MM.1S (cell line): ENCODE results near the gene IL33.

Source experiments
- DNase-seq: peaks from one replicate; pipeline ENCODE4 v3.0.0-alpha.2; 2015
- H2AFZ ChIP-seq: fragments of 300-600 bp; sonication (generic); 2 replicates; pipeline ENCODE4 v1.6.0; 2016; ENCODE audit warnings: antibody characterized with exemption, low read length
- H3F3A ChIP-seq: fragments of 300-600 bp; sonication (generic); 2 replicates; pipeline ENCODE4 v1.6.1; 2016; ENCODE audit warnings: mild to moderate bottlenecking, antibody characterized with exemption, low read length, moderate library complexity, mixed read lengths; ENCODE audit not compliant: insufficient read depth
- H3K27ac ChIP-seq: fragments of 300-600 bp; sonication (generic); 2 replicates; pipeline ENCODE4 v1.5.1; 2016; ENCODE audit warnings: mild to moderate bottlenecking, low read length
- H3K27me3 ChIP-seq: fragments of 300-600 bp; sonication (generic); replicated peaks from 2 replicates; pipeline ENCODE4 v1.6.0; 2016; ENCODE audit warnings: low read length; ENCODE audit not compliant: insufficient read depth
- H3K36me3 ChIP-seq: fragments of 300-600 bp; sonication (generic); replicated peaks from 2 replicates; pipeline ENCODE4 v1.6.1; 2016; ENCODE audit warnings: mild to moderate bottlenecking, low read length, mixed read lengths; ENCODE audit not compliant: insufficient read depth
- H3K4me1 ChIP-seq: fragments of 300-600 bp; sonication (generic); 2 replicates; pipeline ENCODE4 v1.6.1; 2016; ENCODE audit warnings: low read length, mixed read lengths
- H3K4me2 ChIP-seq: fragments of 300-600 bp; sonication (generic); 2 replicates; pipeline ENCODE4 v1.6.0; 2016; ENCODE audit warnings: low read depth, low read length
- H3K4me3 ChIP-seq: fragments of 300-600 bp; sonication (generic); 2 replicates; pipeline ENCODE4 v1.5.1; 2016; ENCODE audit warnings: low read length, mixed read lengths
- H3K79me2 ChIP-seq: fragments of 300-600 bp; sonication (generic); 2 replicates; pipeline ENCODE4 v1.6.1; 2016; ENCODE audit warnings: mixed run types, low read length, mixed read lengths
- H3K9ac ChIP-seq: fragments of 300-600 bp; sonication (generic); 2 replicates; pipeline ENCODE4 v1.6.1; 2016; ENCODE audit warnings: low read length, mixed read lengths
- H3K9me2 ChIP-seq: fragments of 300-600 bp; sonication (generic); replicated peaks from 2 replicates; pipeline ENCODE4 v1.6.1; 2016; ENCODE audit warnings: mild to moderate bottlenecking, low read length, mixed read lengths; ENCODE audit not compliant: insufficient read depth
- H3K9me3 ChIP-seq: fragments of 300-600 bp; sonication (generic); replicated peaks from 2 replicates; pipeline ENCODE4 v1.6.1; 2016; ENCODE audit warnings: mild to moderate bottlenecking, low read length, mixed read lengths; ENCODE audit not compliant: insufficient read depth
- H4K20me1 ChIP-seq: fragments of 300-600 bp; sonication (generic); 2 replicates; pipeline ENCODE4 v1.6.1; 2016; ENCODE audit warnings: mild to moderate bottlenecking, low read length, moderate library complexity, mixed read lengths; ENCODE audit not compliant: insufficient read depth
- EZH2 ChIP-seq: fragments of 300-600 bp; sonication (generic); optimal IDR thresholded peaks from 2 replicates; pipeline ENCODE3; 2017; ENCODE audit warnings: low read depth, mild to moderate bottlenecking, antibody characterized with exemption, low read length, mixed read lengths
- EZH2phosphoT487 ChIP-seq: fragments of 300-600 bp; sonication (generic); IDR thresholded peaks from 2 replicates; pipeline ENCODE4 v1.6.1; 2018; ENCODE audit warnings: antibody characterized with exemption, low read length
- TF ChIP-seq, protein P1 (sequence below): fragments of 300-600 bp; sonication (generic); IDR thresholded peaks from 2 replicates; pipeline ENCODE4 v1.5.1; 2016; ENCODE audit warnings: antibody characterized with exemption, low read length, mixed read lengths

IL33 gene

DNA sequence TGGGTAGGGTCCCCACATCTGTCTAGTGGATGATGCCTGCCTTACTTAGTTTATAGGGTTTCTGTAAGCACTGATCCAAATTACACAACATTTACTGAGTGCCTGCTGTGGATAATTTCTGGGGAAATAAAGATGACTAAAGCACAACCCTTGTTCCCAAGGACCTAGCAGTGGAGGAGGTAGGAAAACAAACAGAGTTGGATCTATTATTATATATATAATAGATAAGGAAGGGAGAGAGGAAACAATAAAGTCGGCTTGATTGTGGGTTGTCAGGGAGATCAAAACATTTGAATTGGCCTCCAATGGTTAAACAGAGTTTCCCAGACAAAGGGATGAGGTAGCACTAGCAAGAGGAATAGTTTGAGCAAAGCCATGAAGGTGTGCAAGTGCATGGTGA, 14.0 kb downstream of the IL33 start:
- Histone ChIP-seq H3K27me3 (no peaks in the 10 kb centered on the region), H3K79me2 (no peaks in the 10 kb centered on the region), H3K27ac (no peak overlapping the region), H3K36me3 (no peaks in the 10 kb centered on the region), H3K4me2 (no peak overlapping the region), H4K20me1 (no peaks in the 10 kb centered on the region), H3K9me2 (no peaks in the 10 kb centered on the region), H2AFZ (no peak overlapping the region), H3K9ac (no peak overlapping the region), H3K4me3 (no peak overlapping the region), H3K9me3 (no peaks in the 10 kb centered on the region), H3K4me1 (no peaks in the 10 kb centered on the region), H3F3A (no peaks in the 10 kb centered on the region)
- TF ChIP-seq EZH2phosphoT487 (no peak), EZH2 (no peak)
- TF ChIP-seq, protein P1, sequence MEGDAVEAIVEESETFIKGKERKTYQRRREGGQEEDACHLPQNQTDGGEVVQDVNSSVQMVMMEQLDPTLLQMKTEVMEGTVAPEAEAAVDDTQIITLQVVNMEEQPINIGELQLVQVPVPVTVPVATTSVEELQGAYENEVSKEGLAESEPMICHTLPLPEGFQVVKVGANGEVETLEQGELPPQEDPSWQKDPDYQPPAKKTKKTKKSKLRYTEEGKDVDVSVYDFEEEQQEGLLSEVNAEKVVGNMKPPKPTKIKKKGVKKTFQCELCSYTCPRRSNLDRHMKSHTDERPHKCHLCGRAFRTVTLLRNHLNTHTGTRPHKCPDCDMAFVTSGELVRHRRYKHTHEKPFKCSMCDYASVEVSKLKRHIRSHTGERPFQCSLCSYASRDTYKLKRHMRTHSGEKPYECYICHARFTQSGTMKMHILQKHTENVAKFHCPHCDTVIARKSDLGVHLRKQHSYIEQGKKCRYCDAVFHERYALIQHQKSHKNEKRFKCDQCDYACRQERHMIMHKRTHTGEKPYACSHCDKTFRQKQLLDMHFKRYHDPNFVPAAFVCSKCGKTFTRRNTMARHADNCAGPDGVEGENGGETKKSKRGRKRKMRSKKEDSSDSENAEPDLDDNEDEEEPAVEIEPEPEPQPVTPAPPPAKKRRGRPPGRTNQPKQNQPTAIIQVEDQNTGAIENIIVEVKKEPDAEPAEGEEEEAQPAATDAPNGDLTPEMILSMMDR = no peak
- no peak for DNase-seq

DNA sequence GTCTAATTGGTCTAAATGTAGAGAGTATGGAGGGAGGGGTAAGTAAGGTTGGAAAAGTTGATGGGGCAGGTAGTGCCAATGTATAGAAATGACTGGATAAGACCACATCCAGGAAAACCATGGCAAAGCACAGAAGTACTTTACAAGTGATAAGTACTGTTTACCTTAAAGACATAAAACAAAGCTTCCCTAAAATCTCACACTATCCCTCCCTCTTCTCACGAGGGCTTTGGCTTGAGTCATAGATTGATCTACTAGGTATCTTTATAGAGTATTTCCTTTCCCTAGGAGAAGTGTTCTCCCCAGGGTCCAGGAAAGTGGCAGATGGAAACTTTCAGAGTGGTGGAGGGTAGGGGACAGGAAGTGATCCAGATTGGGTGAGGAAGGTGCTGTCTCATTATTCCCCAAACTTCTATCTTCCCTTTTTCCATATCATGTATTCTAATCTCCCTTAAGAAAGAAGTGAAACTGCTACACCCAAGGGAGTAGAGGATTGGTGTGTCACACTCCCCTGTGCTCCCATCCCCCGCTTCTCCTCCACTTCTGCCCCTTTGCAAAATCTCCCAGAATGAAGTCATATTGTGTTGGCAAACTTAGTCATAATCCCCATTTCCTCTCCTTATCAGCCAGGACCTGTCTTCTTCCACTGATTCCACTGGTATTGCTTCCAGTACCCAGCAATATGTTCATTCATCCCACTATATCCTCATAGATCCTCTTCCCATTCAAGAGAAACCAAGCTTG, 14.6 kb downstream of the IL33 start:
- no peaks in the 10 kb centered on the region for H3F3A ChIP-seq
- H3K9me2 ChIP-seq = no peaks in the 10 kb centered on the region
- no peaks in the 10 kb centered on the region for H4K20me1 ChIP-seq
- DNase-seq = no peak
- H3K27me3 ChIP-seq = no peaks in the 10 kb centered on the region
- TF ChIP-seq, protein P1 = no peak
- TF ChIP-seq EZH2phosphoT487 (no peak), EZH2 (no peak)
- H3K9ac ChIP-seq = no peak overlapping the region
- no peaks in the 10 kb centered on the region for H3K79me2 ChIP-seq
- H3K27ac ChIP-seq = no peak overlapping the region
- no peak overlapping the region for H3K4me3 ChIP-seq
- no peaks in the 10 kb centered on the region for H3K36me3 ChIP-seq
- H2AFZ ChIP-seq = no peak overlapping the region
- H3K4me2 ChIP-seq = no peak overlapping the region
- H3K4me1 ChIP-seq = no peaks in the 10 kb centered on the region
- H3K9me3 ChIP-seq = no peaks in the 10 kb centered on the region

DNA sequence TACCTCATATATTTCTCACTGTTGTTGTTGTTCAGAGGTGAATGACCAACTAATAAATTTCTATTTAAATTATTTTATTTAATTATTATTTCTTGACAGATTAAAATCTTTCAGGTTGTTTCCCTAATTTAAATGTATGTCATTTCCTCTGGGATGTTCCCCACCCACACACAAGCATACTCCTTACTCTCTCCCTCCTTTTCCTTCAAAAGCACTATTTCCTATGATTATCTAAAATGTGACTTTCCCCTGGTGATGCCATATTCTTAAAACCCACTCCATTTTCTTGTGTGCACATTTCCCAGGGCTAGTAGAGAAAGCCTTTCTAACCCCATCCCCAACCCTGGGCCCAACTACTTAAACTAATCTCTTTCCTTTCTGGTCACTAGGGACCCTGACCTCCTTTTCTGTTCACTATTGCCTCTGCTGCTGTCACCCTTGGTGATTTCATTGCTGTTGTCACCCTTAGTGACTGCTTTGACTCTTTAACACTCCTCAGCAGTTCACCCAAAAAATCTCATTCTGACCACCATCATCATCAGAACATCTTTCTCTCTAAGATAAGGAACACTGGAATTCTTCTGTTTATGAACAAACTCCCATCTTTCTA, 16.8 kb downstream of the IL33 start:
- no peak overlapping the region for H2AFZ ChIP-seq
- H3K36me3 ChIP-seq = no peaks in the 10 kb centered on the region
- H4K20me1 ChIP-seq = no peaks in the 10 kb centered on the region
- no peak overlapping the region for H3K9ac ChIP-seq
- H3K27ac ChIP-seq = no peak overlapping the region
- TF ChIP-seq EZH2phosphoT487 = no peak
- no peak for TF ChIP-seq EZH2
- TF ChIP-seq, protein P1 = no peak
- H3K4me3 ChIP-seq = no peak overlapping the region
- DNase-seq = no peak
- H3K4me1 ChIP-seq = no peaks in the 10 kb centered on the region
- no peaks in the 10 kb centered on the region for H3K9me3 ChIP-seq
- H3K4me2 ChIP-seq = no peak overlapping the region
- H3F3A ChIP-seq = no peaks in the 10 kb centered on the region
- H3K9me2 ChIP-seq = no peaks in the 10 kb centered on the region
- no peaks in the 10 kb centered on the region for H3K79me2 ChIP-seq
- H3K27me3 ChIP-seq = no peaks in the 10 kb centered on the region
